ENCODE results near the gene CTSH. TPM values are rescaled to one million over a fixed set of nuclear protein-coding genes. Genes with fewer than 3 reads are reported as not detected.

CTSH gene
- total RNA-seq, 1 experiment from 2014 or later = 14.4 TPM

- TF ChIP-seq CTCF (IDR thresholded peaks at IDR 0.05; ENCODE audit: unreplicated experiment) = no peak
- no peaks in the 10 kb centered on the region for H3K4me1 Mint-ChIP-seq (ENCODE audit: insufficient read depth, unreplicated experiment)
- no peak for DNase-seq (ENCODE audit: unreplicated experiment)
- ChIA-PET CTCF (interaction anchor here (1.0 kb wide), 1 partner anchor 11 kb away, joined by 3 read pairs; no protein-coding TSS in a partner anchor), POLR2A (no interaction called here)
- no TSS peak for BruUV-seq (replicated peaks)
- no peak overlapping the region for H3K4me3 Mint-ChIP-seq (ENCODE audit: unreplicated experiment)
- H3K9me3 Mint-ChIP-seq (ENCODE audit: unreplicated experiment) = no peaks in the 10 kb centered on the region
- no peak overlapping the region for H3K27ac Mint-ChIP-seq (ENCODE audit: low read depth, unreplicated experiment)
- no peaks in the 10 kb centered on the region for H3K36me3 Mint-ChIP-seq (ENCODE audit: insufficient read depth, unreplicated experiment)
- intact Hi-C loops (cut with micrococcal nuclease) = no loop called here
- H3K27me3 Mint-ChIP-seq (ENCODE audit: insufficient read depth, unreplicated experiment) = no peaks in the 10 kb centered on the region
Observed at GRCh38 chr15:78968539-78969271, 23.9 kb upstream of the CTSH start.

- Mint-ChIP-seq H3K9me3 (ENCODE audit: unreplicated experiment) (no peaks in the 10 kb centered on the region), H3K36me3 (ENCODE audit: insufficient read depth, unreplicated experiment) (no peaks in the 10 kb centered on the region), H3K4me1 (ENCODE audit: insufficient read depth, unreplicated experiment) (no peaks in the 10 kb centered on the region), H3K27me3 (ENCODE audit: insufficient read depth, unreplicated experiment) (no peaks in the 10 kb centered on the region), H3K4me3 (ENCODE audit: unreplicated experiment) (no peak overlapping the region), H3K27ac (ENCODE audit: low read depth, unreplicated experiment) (no peak overlapping the region)
- intact Hi-C loops (cut with micrococcal nuclease) = no loop called here
- ChIA-PET POLR2A (no interaction called here), CTCF (interaction anchor here (0.7 to 1.6 kb wide), 6 partner anchors 11 to 329 kb away, joined by 3 to 12 read pairs (median 4); no protein-coding TSS in a partner anchor)
- no peak for DNase-seq (ENCODE audit: unreplicated experiment)
- no TSS peak for BruUV-seq (replicated peaks)
- no peak for TF ChIP-seq CTCF (IDR thresholded peaks at IDR 0.05; ENCODE audit: unreplicated experiment)
Observed at GRCh38 chr15:78968114-78968513, 23.3 kb upstream of the CTSH start.

- Mint-ChIP-seq H3K9me3 (ENCODE audit: unreplicated experiment) (no peaks in the 10 kb centered on the region), H3K4me3 (ENCODE audit: unreplicated experiment) (no peak overlapping the region), H3K36me3 (ENCODE audit: insufficient read depth, unreplicated experiment) (no peaks in the 10 kb centered on the region), H3K27me3 (ENCODE audit: insufficient read depth, unreplicated experiment) (no peaks in the 10 kb centered on the region), H3K27ac (ENCODE audit: low read depth, unreplicated experiment) (no peak overlapping the region), H3K4me1 (ENCODE audit: insufficient read depth, unreplicated experiment) (no peaks in the 10 kb centered on the region)
- intact Hi-C loops (cut with micrococcal nuclease) = no loop called here
- TF ChIP-seq CTCF (IDR thresholded peaks at IDR 0.05; ENCODE audit: unreplicated experiment) = no peak
- ChIA-PET POLR2A (no interaction called here), CTCF (interaction anchor here (0.6 kb wide), 1 partner anchor 10 kb away, joined by 3 read pairs; no protein-coding TSS in a partner anchor)
- no peak for DNase-seq (ENCODE audit: unreplicated experiment)
- no TSS peak for BruUV-seq (replicated peaks)
Observed at GRCh38 chr15:78960308-78960707, 15.5 kb upstream of the CTSH start.

- POLR2A ChIA-PET = interaction anchor here (1.3 kb wide), 1 partner anchor 27 kb away, joined by 7 read pairs; no protein-coding TSS in a partner anchor
- no peak for DNase-seq (ENCODE audit: unreplicated experiment)
- no peaks in the 10 kb centered on the region for H3K27me3 Mint-ChIP-seq (ENCODE audit: insufficient read depth, unreplicated experiment)
- H3K27ac Mint-ChIP-seq (ENCODE audit: low read depth, unreplicated experiment) = no peak overlapping the region
- H3K4me3 Mint-ChIP-seq (ENCODE audit: unreplicated experiment) = no peak overlapping the region
- H3K4me1 Mint-ChIP-seq (ENCODE audit: insufficient read depth, unreplicated experiment) = no peaks in the 10 kb centered on the region
- TF ChIP-seq CTCF (IDR thresholded peaks at IDR 0.05; ENCODE audit: unreplicated experiment) = no peak
- CTCF ChIA-PET = no interaction called here
- no peaks in the 10 kb centered on the region for H3K9me3 Mint-ChIP-seq (ENCODE audit: unreplicated experiment)
- H3K36me3 Mint-ChIP-seq (ENCODE audit: insufficient read depth, unreplicated experiment) = no peaks in the 10 kb centered on the region
- intact Hi-C loops (cut with micrococcal nuclease) = no loop called here
- BruUV-seq (replicated peaks) = no TSS peak
Observed at GRCh38 chr15:78959360-78959759, 14.5 kb upstream of the CTSH start.

Data from MCF 10A (cell line).